ENCODE data around the gene CLEC4M. TPM values are rescaled to one million over a fixed set of nuclear protein-coding genes. Genes with fewer than 3 reads are reported as not detected.

CLEC4M gene
- total and polyA plus RNA-seq, 2 of the 8 experiments (the other 6 are each of a cell fraction or from before 2014, with no cell fraction given) = not detected

DNA sequence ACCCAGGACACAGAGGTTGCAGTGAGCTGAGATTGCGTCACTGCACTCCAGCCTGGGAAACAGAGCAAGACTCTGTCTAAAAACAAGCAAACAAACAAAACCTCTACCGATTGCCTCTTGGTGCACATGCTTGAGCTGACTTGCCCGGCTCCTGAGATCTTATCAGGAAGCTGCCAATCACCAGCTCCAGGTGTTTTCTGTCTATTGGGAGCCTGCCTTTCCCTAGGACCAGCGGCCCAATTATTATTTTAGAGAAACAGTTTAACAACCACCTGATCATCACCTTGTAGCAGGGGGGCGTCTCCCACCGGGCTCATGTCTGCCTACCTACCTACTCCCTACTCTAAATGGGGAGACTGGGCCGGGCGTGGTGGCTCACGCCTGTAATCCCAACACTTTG lies 10.8 kb downstream of the CLEC4M start (continued):
- TF ChIP-seq, protein P1, sequence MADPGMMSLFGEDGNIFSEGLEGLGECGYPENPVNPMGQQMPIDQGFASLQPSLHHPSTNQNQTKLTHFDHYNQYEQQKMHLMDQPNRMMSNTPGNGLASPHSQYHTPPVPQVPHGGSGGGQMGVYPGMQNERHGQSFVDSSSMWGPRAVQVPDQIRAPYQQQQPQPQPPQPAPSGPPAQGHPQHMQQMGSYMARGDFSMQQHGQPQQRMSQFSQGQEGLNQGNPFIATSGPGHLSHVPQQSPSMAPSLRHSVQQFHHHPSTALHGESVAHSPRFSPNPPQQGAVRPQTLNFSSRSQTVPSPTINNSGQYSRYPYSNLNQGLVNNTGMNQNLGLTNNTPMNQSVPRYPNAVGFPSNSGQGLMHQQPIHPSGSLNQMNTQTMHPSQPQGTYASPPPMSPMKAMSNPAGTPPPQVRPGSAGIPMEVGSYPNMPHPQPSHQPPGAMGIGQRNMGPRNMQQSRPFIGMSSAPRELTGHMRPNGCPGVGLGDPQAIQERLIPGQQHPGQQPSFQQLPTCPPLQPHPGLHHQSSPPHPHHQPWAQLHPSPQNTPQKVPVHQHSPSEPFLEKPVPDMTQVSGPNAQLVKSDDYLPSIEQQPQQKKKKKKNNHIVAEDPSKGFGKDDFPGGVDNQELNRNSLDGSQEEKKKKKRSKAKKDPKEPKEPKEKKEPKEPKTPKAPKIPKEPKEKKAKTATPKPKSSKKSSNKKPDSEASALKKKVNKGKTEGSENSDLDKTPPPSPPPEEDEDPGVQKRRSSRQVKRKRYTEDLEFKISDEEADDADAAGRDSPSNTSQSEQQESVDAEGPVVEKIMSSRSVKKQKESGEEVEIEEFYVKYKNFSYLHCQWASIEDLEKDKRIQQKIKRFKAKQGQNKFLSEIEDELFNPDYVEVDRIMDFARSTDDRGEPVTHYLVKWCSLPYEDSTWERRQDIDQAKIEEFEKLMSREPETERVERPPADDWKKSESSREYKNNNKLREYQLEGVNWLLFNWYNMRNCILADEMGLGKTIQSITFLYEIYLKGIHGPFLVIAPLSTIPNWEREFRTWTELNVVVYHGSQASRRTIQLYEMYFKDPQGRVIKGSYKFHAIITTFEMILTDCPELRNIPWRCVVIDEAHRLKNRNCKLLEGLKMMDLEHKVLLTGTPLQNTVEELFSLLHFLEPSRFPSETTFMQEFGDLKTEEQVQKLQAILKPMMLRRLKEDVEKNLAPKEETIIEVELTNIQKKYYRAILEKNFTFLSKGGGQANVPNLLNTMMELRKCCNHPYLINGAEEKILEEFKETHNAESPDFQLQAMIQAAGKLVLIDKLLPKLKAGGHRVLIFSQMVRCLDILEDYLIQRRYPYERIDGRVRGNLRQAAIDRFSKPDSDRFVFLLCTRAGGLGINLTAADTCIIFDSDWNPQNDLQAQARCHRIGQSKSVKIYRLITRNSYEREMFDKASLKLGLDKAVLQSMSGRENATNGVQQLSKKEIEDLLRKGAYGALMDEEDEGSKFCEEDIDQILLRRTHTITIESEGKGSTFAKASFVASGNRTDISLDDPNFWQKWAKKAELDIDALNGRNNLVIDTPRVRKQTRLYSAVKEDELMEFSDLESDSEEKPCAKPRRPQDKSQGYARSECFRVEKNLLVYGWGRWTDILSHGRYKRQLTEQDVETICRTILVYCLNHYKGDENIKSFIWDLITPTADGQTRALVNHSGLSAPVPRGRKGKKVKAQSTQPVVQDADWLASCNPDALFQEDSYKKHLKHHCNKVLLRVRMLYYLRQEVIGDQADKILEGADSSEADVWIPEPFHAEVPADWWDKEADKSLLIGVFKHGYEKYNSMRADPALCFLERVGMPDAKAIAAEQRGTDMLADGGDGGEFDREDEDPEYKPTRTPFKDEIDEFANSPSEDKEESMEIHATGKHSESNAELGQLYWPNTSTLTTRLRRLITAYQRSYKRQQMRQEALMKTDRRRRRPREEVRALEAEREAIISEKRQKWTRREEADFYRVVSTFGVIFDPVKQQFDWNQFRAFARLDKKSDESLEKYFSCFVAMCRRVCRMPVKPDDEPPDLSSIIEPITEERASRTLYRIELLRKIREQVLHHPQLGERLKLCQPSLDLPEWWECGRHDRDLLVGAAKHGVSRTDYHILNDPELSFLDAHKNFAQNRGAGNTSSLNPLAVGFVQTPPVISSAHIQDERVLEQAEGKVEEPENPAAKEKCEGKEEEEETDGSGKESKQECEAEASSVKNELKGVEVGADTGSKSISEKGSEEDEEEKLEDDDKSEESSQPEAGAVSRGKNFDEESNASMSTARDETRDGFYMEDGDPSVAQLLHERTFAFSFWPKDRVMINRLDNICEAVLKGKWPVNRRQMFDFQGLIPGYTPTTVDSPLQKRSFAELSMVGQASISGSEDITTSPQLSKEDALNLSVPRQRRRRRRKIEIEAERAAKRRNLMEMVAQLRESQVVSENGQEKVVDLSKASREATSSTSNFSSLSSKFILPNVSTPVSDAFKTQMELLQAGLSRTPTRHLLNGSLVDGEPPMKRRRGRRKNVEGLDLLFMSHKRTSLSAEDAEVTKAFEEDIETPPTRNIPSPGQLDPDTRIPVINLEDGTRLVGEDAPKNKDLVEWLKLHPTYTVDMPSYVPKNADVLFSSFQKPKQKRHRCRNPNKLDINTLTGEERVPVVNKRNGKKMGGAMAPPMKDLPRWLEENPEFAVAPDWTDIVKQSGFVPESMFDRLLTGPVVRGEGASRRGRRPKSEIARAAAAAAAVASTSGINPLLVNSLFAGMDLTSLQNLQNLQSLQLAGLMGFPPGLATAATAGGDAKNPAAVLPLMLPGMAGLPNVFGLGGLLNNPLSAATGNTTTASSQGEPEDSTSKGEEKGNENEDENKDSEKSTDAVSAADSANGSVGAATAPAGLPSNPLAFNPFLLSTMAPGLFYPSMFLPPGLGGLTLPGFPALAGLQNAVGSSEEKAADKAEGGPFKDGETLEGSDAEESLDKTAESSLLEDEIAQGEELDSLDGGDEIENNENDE (IDR thresholded peaks at IDR 0.05; ENCODE audit: insufficient replicate concordance, low read length) = no peak
- TF ChIP-seq RXRA (IDR thresholded peaks at IDR 0.05; ENCODE audit: insufficient read depth, low read depth, low read length) (no peak), CTCF (IDR thresholded peaks at IDR 0.05; ENCODE audit: control extremely low read depth in 1 of 3, insufficient read depth in 1 of 3, low read depth in 1 of 3, low read length in 3 of 3) (no peak)

Data from H1 (cell line).